Stimulated activated CD8-positive, alpha-beta memory T cell treated with anti-CD3 and anti-CD28 coated beads, Interleukin-12 subunit alpha, Interleukin-12 subunit beta, amount 100 ng/mL, for 4 hours (primary cell): Measurements from ENCODE around the gene SHROOM3.
"Not testable (repeated sequence)": the region's sequence is repeated elsewhere in the genome, so short reads cannot be mapped to it uniquely, and the experiment has no call there.

ENCODE experiments used
- DNase-seq: peaks from one replicate; pipeline ENCODE4 v3.0.0-alpha.2; 2020; ENCODE audit warnings: low read depth

The SHROOM3 gene

GRCh38 chr4:76434901-76435527 lies at the start of gene SHROOM3:
Gene SHROOM3, plus strand, starts transcription at chr4:76435229. Its CDS starts 824 bp downstream, at chr4:76436053.
- DNase-seq = no peak

GRCh38 chr4:76385974-76386373 lies 49.1 kb upstream of the SHROOM3 start:
- DNase-seq = no peak

GRCh38 chr4:76386566-76387305 lies 48.3 kb upstream of the SHROOM3 start:
- DNase-seq = no peak

GRCh38 chr4:76388160-76388908 lies 46.7 kb upstream of the SHROOM3 start:
- no peak for DNase-seq

- no peak for DNase-seq
These were observed 33.4 kb upstream of the SHROOM3 start for GRCh38 chr4:76401654-76402053.

- DNase-seq = no peak
These were observed 28.9 kb upstream of the SHROOM3 start for GRCh38 chr4:76406081-76406480.

- no peak for DNase-seq
These were observed 27.4 kb upstream of the SHROOM3 start for GRCh38 chr4:76407440-76408119.

GRCh38 chr4:76410636-76411035 lies 24.4 kb upstream of the SHROOM3 start:
- no peak for DNase-seq

GRCh38 chr4:76420188-76420761 lies 14.8 kb upstream of the SHROOM3 start:
- DNase-seq = no peak

GRCh38 chr4:76420762-76421581 lies 14.1 kb upstream of the SHROOM3 start, which contains the start of gene CCDC158:
Gene CCDC158, minus strand, starts transcription at chr4:76421141. Its CDS starts 17,934 bp downstream, at chr4:76403207.
- no peak for DNase-seq

GRCh38 chr4:76423159-76423558 lies 11.9 kb upstream of the SHROOM3 start:
- DNase-seq = not testable (repeated sequence)

GRCh38 chr4:76426272-76426671 lies 8.8 kb upstream of the SHROOM3 start:
- no peak for DNase-seq

- no peak for DNase-seq
These were observed 5.4 kb upstream of the SHROOM3 start for GRCh38 chr4:76429636-76430035.

- no peak for DNase-seq
These were observed 4.3 kb upstream of the SHROOM3 start for GRCh38 chr4:76430519-76431388.

GRCh38 chr4:76435528-76436319 lies 695 bp downstream of the SHROOM3 start:
- DNase-seq = no peak

GRCh38 chr4:76439491-76439890 lies 4.5 kb downstream of the SHROOM3 start:
- DNase-seq = no peak

- DNase-seq = no peak
These were observed 6.9 kb downstream of the SHROOM3 start for GRCh38 chr4:76441881-76442280.

- no peak for DNase-seq
These were observed 7.8 kb downstream of the SHROOM3 start for GRCh38 chr4:76442807-76443206.

GRCh38 chr4:76443376-76443775 lies 8.3 kb downstream of the SHROOM3 start:
- DNase-seq = no peak
